Mesenchymal stem cell (in vitro differentiated cells and primary cell): ENCODE measurements around the gene COX8C. TPM values are rescaled to one million over a fixed set of nuclear protein-coding genes. Genes with fewer than 3 reads are reported as not detected.

Experiments used
- DNase-seq: peaks from one replicate; pipeline ENCODE4 v3.0.0-alpha.2; 2013
- H2AFZ ChIP-seq: one replicate; pipeline ENCODE4 v1.6.1; 2013; ENCODE audit warnings: low read depth, mild to moderate bottlenecking, control low read depth, inconsistent platforms, low read length, moderate library complexity
- H2AK5ac ChIP-seq: 2 replicates; pipeline ENCODE4 v1.6.1; 2013; ENCODE audit warnings: low read length, moderate library complexity, mild to moderate bottlenecking, inconsistent platforms; ENCODE audit not compliant: severe bottlenecking
- H2BK120ac ChIP-seq: one replicate; pipeline ENCODE4 v1.6.1; 2013; ENCODE audit warnings: low read depth, mild to moderate bottlenecking, inconsistent platforms, low read length, moderate library complexity
- H2BK12ac ChIP-seq, 2 experiments: one replicate each; pipeline ENCODE4 v1.6.1; 2013; ENCODE audit warnings: inconsistent platforms in 2 of 2, low read length in 2 of 2, mild to moderate bottlenecking in 2 of 2, moderate library complexity in 2 of 2, control low read depth in 1 of 2
- H2BK15ac ChIP-seq: one replicate; pipeline ENCODE4 v1.6.1; 2013; ENCODE audit warnings: mild to moderate bottlenecking, low read depth, inconsistent platforms; ENCODE audit not compliant: poor library complexity, severe bottlenecking
- H2BK5ac ChIP-seq: 2 replicates; pipeline ENCODE4 v1.6.1; 2013; ENCODE audit warnings: low read depth, mild to moderate bottlenecking, low read length, control low read depth, inconsistent platforms; ENCODE audit not compliant: poor library complexity, severe bottlenecking
- H3K14ac ChIP-seq, 2 experiments: one replicate each; pipeline ENCODE4 v1.6.1; 2013; ENCODE audit warnings: inconsistent platforms in 2 of 2, low read length in 2 of 2, control low read depth in 1 of 2, mild to moderate bottlenecking in 1 of 2, moderate library complexity in 1 of 2
- H3K18ac ChIP-seq, 2 experiments: one replicate each; pipeline ENCODE4 v1.6.1; 2013; ENCODE audit warnings: inconsistent platforms in 2 of 2, low read length in 2 of 2, control low read depth in 1 of 2, low read depth in 1 of 2, mild to moderate bottlenecking in 1 of 2
- H3K23ac ChIP-seq, 2 experiments: one replicate each; pipeline ENCODE4 v1.6.1; 2013; ENCODE audit warnings: inconsistent platforms in 2 of 2, low read length in 2 of 2, mild to moderate bottlenecking in 2 of 2, moderate library complexity in 2 of 2, control low read depth in 1 of 2
- H3K27ac ChIP-seq: 2 replicates; pipeline ENCODE4 v1.5.1; 2013; ENCODE audit warnings: mild to moderate bottlenecking, moderate library complexity, low read length, control low read depth, inconsistent platforms; ENCODE audit not compliant: poor library complexity, severe bottlenecking
- H3K27me3 ChIP-seq, 2 experiments: 2 replicates each; pipeline versions ENCODE4 v1.6.1 to v1.7.0; 2013; ENCODE audit warnings: low read length in 2 of 2, mild to moderate bottlenecking in 2 of 2, moderate library complexity in 2 of 2, control low read depth in 1 of 2, inconsistent platforms in 1 of 2; ENCODE audit not compliant: control insufficient read depth in 1 of 2, insufficient read depth in 1 of 2
- H3K36me3 ChIP-seq, 2 experiments: 2 replicates each; pipeline versions ENCODE4 v1.6.1 to v1.7.0; 2013; ENCODE audit warnings: low read length in 2 of 2, control low read depth in 1 of 2, inconsistent platforms in 1 of 2, low read depth in 1 of 2, mild to moderate bottlenecking in 1 of 2; ENCODE audit not compliant: insufficient read depth in 2 of 2, control insufficient read depth in 1 of 2
- H3K4ac ChIP-seq, 2 experiments: one replicate each; pipeline ENCODE4 v1.6.1; 2013; ENCODE audit warnings: inconsistent platforms in 2 of 2, low read length in 2 of 2, mild to moderate bottlenecking in 2 of 2, moderate library complexity in 2 of 2, control low read depth in 1 of 2, low read depth in 1 of 2
- H3K4me1 ChIP-seq: 2 replicates; pipeline ENCODE4 v1.6.1; 2013; ENCODE audit warnings: low read depth, low read length, control low read depth; ENCODE audit not compliant: control insufficient read depth, insufficient read depth
- H3K4me2 ChIP-seq: 2 replicates; pipeline ENCODE4 v1.6.1; 2013; ENCODE audit warnings: low read length, mild to moderate bottlenecking, inconsistent platforms; ENCODE audit not compliant: poor library complexity, severe bottlenecking
- H3K4me3 ChIP-seq, 2 experiments: 2 replicates each; pipeline versions ENCODE4 v1.5.1 to v1.7.0; 2013; ENCODE audit warnings: low read length in 2 of 2, mild to moderate bottlenecking in 2 of 2, control low read depth in 1 of 2, low read depth in 1 of 2; ENCODE audit not compliant: insufficient read depth in 1 of 2
- H3K79me1 ChIP-seq: replicated peaks from 2 replicates; pipeline ENCODE4 v1.6.1; 2013; ENCODE audit warnings: mild to moderate bottlenecking, control low read depth, low read length, inconsistent platforms; ENCODE audit not compliant: poor library complexity, severe bottlenecking
- H3K9ac ChIP-seq: 2 replicates; pipeline ENCODE4 v1.7.0; 2013; ENCODE audit warnings: mild to moderate bottlenecking, low read length, moderate library complexity
- H3K9me3 ChIP-seq: 2 replicates; pipeline ENCODE4 v1.7.0; 2013; ENCODE audit warnings: mild to moderate bottlenecking, low read length; ENCODE audit not compliant: control insufficient read depth
- H4K8ac ChIP-seq: one replicate; pipeline ENCODE4 v1.6.1; 2013; ENCODE audit warnings: inconsistent platforms, mild to moderate bottlenecking, low read length, moderate library complexity
- H4K91ac ChIP-seq: one replicate; pipeline ENCODE4 v1.6.1; 2013; ENCODE audit warnings: mild to moderate bottlenecking, low read length, inconsistent platforms
- WGBS: methylation state at CpG from one replicate; pipeline ENCODE4 v1.1.7; 2013; ENCODE audit warnings: mixed read lengths; 5-methylcytosine and 5-hydroxymethylcytosine counted together
- small RNA-seq: library from polyadenylated mRNA; stranded (forward); fragments of <200 nt; extraction: miRNeasy Mini kit (QIAGEN cat#:217004); gene quantifications from one replicate; pipeline ENCODE3, GENCODE V24; 2013; ENCODE audit warnings: low read depth

Gene COX8C

DNA sequence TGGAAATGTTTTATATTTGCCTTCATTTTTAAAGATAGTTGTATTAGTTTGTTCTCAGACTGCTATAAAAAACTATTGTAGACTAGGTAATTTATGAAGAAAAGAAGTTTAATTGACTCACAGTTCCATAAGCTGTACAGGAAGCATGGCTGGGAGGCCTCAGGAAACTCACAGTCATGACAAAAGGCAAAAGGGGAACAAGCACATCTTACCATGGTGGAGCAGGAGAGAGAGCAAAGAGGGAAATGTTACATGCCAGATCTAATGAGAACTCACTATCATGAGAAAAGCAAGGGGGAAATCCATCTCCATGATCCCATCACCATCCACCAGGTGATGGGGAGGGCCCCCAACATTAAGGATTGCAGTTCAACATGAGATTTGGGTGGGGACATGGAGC, 48.2 kb downstream of the COX8C start:
- no peak overlapping the region for H3K27ac ChIP-seq
- H4K91ac ChIP-seq: no peak overlapping the region

DNA sequence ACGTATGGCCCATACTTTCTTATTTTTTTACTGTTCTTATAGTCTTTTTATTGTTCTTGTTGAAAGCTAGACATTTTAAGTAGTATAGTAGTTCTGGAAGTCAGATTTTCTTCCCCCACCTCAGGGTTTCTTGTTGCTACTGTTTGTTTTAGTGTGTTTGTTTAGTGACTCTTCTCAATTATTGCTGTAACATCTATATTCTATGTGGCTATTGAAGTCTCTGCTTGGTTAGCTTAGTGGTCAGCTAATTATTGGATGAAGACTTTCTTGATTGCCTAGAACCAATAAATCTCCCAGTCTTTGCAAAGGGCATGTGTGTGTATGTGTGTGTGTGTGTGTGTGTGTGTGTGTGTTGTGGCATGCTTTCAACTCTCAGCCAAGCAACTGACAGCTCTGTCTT, 49.5 kb downstream of the COX8C start:
- H2BK120ac ChIP-seq: no peak overlapping the region
- no peaks in the 10 kb centered on the region for H3K79me1 ChIP-seq
- no peak overlapping the region for H3K27ac ChIP-seq
- H3K27me3 ChIP-seq: no peaks in the 10 kb centered on the region
- no peak overlapping the region for H2BK15ac ChIP-seq
- no peak overlapping the region for H3K4me3 ChIP-seq
- no peak overlapping the region for H4K8ac ChIP-seq
- H4K91ac ChIP-seq: no peak overlapping the region
- no peak overlapping the region for H3K4ac ChIP-seq
- no peak overlapping the region for H3K14ac ChIP-seq
- H3K9ac ChIP-seq: no peak overlapping the region
- H2AK5ac ChIP-seq: no peak overlapping the region
- DNase-seq: no peak
- H3K23ac ChIP-seq: no peak overlapping the region
- H3K36me3 ChIP-seq: no peaks in the 10 kb centered on the region
- no peak overlapping the region for H2AFZ ChIP-seq
- H2BK12ac ChIP-seq: no peak overlapping the region
- H3K18ac ChIP-seq: no peak overlapping the region
- H3K9me3 ChIP-seq: peaks cover 17% of the 10 kb centered on the region
- no peak overlapping the region for H3K4me2 ChIP-seq
- no CpG with 5 or more reads among the region's 1 CpG for WGBS
- no peaks in the 10 kb centered on the region for H3K4me1 ChIP-seq
- H2BK5ac ChIP-seq: no peak overlapping the region

More for the DNA sequence above, 48.2 kb downstream of the COX8C start:
- Histone ChIP-seq H3K79me1 (no peaks in the 10 kb centered on the region), H3K36me3 (no peaks in the 10 kb centered on the region), H2AK5ac (no peak overlapping the region), H4K8ac (no peak overlapping the region), H2BK15ac (no peak overlapping the region), H3K23ac (no peak overlapping the region), H3K18ac (no peak overlapping the region), H2BK12ac (no peak overlapping the region), H3K4ac (no peak overlapping the region), H3K4me3 (no peak overlapping the region), H3K9ac (no peak overlapping the region), H3K27me3 (no peaks in the 10 kb centered on the region), H2BK120ac (no peak overlapping the region), H3K4me2 (no peak overlapping the region), H2AFZ (no peak overlapping the region), H3K4me1 (no peaks in the 10 kb centered on the region), H2BK5ac (no peak overlapping the region), H3K14ac (no peak overlapping the region), H3K9me3 (peaks cover 17% of the 10 kb centered on the region)
- DNase-seq: no peak

Small RNAs within 50 kb of the gene (small RNA-seq; reads per million reads assigned to genes)
- not detected for gene RF00019
